Stomach (tissue), 4 donors: ENCODE results near the gene NPAS3.

Experiments
- CTCF ChIP-seq, 7 experiments: fragments of 450-650 bp in 4 of 7; fragments of 200-600 bp in 3 of 7; sonication (generic) in 3 of 7; IDR thresholded peaks; one replicate each; pipeline ENCODE4 v1.5.1; 2016 to 2019; ENCODE audit warnings: antibody characterized with exemption in 7 of 7, control low read depth in 2 of 7, mild to moderate bottlenecking in 1 of 7
- EP300 ChIP-seq: sonication (generic); formaldehyde crosslinking; IDR thresholded peaks from one replicate; pipeline ENCODE4 v1.6.1; 2017; ENCODE audit warnings: antibody characterized with exemption
- POLR2A ChIP-seq, 4 donors: fragments of 450-650 bp; IDR thresholded peaks; one replicate each; pipeline ENCODE4 v1.6.1; 2016; ENCODE audit warnings: antibody characterized with exemption in 4 of 4, control low read depth in 2 of 4, mild to moderate bottlenecking in 1 of 4, moderate library complexity in 1 of 4

GRCh38 chr14:33369041-33369440 is 430.4 kb downstream of the NPAS3 start:
- TF ChIP-seq CTCF (IDR thresholded peaks at IDR 0.05) (no peak), POLR2A (IDR thresholded peaks at IDR 0.05) (no peak), EP300 (no peak)
